ENCODE data around the gene ETV6. TPM values are rescaled to one million over a fixed set of nuclear protein-coding genes. Genes with fewer than 3 reads are reported as not detected.

The ETV6 gene
- total and polyA plus RNA-seq, 12 donors: 2.7 to 33.5 (median 15.2) TPM

DNA sequence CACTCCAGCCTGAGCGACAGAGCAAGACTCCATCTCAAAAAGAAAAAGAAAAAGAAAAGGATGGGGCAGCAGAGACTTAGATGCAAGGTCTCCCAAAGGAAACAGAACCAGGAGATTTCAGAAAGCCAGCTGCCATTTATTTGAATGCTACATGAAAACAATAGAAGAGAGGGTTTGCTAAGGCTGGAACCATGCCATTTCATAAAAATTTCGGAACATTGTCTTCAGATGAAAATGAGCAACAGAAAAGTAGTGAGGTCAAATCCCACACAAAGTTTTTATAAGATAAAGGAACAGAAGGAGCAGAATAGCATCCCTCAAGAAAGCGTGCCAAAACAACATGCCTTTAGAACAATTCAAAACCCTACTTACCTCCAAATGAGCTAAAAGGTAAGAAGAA, 175.3 kb downstream of the ETV6 start:
- H3K4me3 ChIP-seq: no peak overlapping the region
- H3K27ac ChIP-seq: peak overlapping the region in 1 of 10 donors; percentile 18
- peaks cover 0 to 32% (median 0%) of the 10 kb centered on the region in 9 donors for H3K36me3 ChIP-seq
- H3K4me1 ChIP-seq: peaks cover 6 to 73% (median 39%) of the 10 kb centered on the region in 9 donors
- TF ChIP-seq, protein P1, sequence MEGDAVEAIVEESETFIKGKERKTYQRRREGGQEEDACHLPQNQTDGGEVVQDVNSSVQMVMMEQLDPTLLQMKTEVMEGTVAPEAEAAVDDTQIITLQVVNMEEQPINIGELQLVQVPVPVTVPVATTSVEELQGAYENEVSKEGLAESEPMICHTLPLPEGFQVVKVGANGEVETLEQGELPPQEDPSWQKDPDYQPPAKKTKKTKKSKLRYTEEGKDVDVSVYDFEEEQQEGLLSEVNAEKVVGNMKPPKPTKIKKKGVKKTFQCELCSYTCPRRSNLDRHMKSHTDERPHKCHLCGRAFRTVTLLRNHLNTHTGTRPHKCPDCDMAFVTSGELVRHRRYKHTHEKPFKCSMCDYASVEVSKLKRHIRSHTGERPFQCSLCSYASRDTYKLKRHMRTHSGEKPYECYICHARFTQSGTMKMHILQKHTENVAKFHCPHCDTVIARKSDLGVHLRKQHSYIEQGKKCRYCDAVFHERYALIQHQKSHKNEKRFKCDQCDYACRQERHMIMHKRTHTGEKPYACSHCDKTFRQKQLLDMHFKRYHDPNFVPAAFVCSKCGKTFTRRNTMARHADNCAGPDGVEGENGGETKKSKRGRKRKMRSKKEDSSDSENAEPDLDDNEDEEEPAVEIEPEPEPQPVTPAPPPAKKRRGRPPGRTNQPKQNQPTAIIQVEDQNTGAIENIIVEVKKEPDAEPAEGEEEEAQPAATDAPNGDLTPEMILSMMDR (IDR thresholded peaks at IDR 0.05): no peak
- ATAC-seq (no peak), DNase-seq (no peak)
- H3K9me3 ChIP-seq: no peaks in the 10 kb centered on the region
- intact Hi-C loops (cut with DNase I): loop anchor here in 2 of 10 donors (5.0 to 10.0 kb wide), 2 partner anchors 38 to 60 kb away; no protein-coding TSS in a partner anchor
- 74 to 88% methylated on average over 3 of the region's 3 CpGs for WGBS, 2 donors
- H3K27me3 ChIP-seq: no peaks in the 10 kb centered on the region

DNA sequence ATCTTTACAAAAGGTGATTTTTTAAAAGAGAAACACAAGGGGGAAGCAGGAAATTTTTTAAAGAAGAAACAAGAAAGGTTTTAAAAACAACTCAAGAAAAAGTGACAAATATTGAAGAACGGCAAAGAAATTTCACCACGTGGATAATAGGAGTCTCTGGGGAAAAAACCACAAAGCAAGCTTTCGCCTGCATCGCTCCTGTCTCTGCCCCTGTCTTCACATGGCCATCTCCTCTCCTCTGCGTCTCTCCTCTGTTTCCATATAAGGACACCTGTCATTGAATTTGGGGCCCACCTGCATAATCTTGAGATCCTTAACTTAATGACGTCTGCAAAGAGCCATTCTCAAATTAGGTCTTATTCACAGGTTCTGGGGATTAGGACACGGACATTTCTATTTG, 175.8 kb downstream of the ETV6 start:
- DNase-seq (no peak), ATAC-seq (no peak)
- 77 to 80% methylated on average over 7 of the region's 7 CpGs for WGBS, 2 donors
- Histone ChIP-seq H3K4me3 (no peak overlapping the region), H3K9me3 (no peaks in the 10 kb centered on the region), H3K4me1 (peaks cover 11 to 79% (median 45%) of the 10 kb centered on the region in 9 donors), H3K27me3 (no peaks in the 10 kb centered on the region), H3K27ac (no peak overlapping the region), H3K36me3 (peaks cover 0 to 27% (median 0%) of the 10 kb centered on the region in 9 donors)
- TF ChIP-seq, protein P1 (IDR thresholded peaks at IDR 0.05): no peak
- intact Hi-C loops (cut with DNase I): loop anchor here in 2 of 10 donors (5.0 to 10.0 kb wide), 2 partner anchors 37 to 60 kb away; no protein-coding TSS in a partner anchor

DNA sequence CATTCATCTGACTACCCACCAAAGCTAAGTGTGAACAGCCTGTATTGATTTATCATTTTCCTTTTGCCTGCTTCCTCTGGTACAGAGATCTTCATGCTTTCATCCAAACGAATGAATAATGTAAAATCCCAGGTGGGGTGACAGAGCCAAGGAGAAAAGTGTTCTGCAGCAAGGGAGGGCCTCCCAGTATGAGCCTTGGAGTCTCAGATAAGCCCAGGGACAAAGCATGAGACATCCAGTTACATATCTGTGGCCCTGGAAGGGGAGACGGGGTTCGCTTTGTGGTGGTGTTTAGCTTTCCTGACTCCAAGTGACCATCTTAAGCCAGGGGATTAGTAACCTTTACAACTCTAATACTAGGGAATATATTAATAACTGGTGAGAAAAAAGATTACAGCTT, 177.1 kb downstream of the ETV6 start:
- no peak overlapping the region for H3K4me3 ChIP-seq
- H3K27me3 ChIP-seq: no peaks in the 10 kb centered on the region
- peaks cover 0 to 27% (median 0%) of the 10 kb centered on the region in 9 donors for H3K36me3 ChIP-seq
- H3K27ac ChIP-seq: peak overlapping the region in 1 of 10 donors; percentile 72
- intact Hi-C loops (cut with DNase I): loop anchor here in 2 of 10 donors (5.0 to 10.0 kb wide), 2 partner anchors 36 to 58 kb away; no protein-coding TSS in a partner anchor
- peaks cover 18 to 91% (median 52%) of the 10 kb centered on the region in 9 donors for H3K4me1 ChIP-seq
- ATAC-seq (no peak), DNase-seq (no peak)
- TF ChIP-seq, protein P1 (IDR thresholded peaks at IDR 0.05): no peak
- H3K9me3 ChIP-seq: no peaks in the 10 kb centered on the region
- 64 to 67% methylated on average over 3 of the region's 3 CpGs for WGBS, 2 donors

DNA sequence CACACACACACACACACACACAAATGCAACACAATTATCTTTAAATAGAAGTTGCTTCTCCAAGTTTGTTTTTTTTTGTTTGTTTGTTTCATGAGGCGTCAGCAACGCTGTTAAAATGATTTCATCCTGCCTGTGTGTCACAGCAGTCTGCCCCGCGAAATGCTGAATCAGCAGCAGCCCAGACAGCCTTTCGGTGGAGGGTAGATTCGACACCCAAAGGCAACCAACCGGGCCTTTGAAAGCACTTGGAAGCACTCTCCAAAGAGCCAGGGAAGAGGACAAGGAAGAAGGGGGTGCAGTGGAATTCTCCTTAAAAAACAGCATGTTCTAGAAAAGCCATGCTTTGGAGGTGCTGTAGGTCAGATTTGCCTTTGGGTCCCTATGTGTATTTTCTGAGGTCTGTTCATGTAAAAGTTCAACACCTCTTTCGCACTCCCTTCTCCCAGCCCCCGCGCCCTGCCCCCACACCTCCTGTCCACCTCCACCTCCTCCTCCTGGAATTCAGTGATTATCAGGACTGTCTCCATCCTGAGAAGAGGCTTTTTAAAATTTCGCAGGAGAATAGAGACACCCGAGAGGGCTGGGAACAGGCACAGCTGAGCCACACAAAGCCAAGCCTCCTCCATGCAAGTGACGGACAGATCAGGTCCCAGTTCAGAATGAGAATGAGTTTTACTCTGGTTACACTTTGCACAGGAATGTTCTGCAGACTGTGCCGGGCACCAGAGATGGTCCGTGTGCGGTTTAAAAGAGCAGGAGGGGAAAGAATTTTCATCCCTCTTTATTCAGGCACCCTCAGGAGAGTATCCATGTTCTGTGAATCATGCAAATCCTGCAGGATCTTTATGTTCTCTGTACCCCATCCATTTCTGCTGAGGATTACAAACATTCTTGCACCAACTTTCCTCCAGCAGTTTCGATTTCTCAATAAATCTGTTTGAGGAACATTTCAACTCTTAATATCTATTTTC, 177.9 kb downstream of the ETV6 start:
- Histone ChIP-seq H3K4me1 (peaks cover 23 to 91% (median 53%) of the 10 kb centered on the region in 9 donors), H3K36me3 (peaks cover 0 to 27% (median 0%) of the 10 kb centered on the region in 9 donors), H3K27me3 (no peaks in the 10 kb centered on the region), H3K27ac (peak overlapping the region in 4 of 10 donors; percentile 6 to 89 (median 48)), H3K4me3 (no peak overlapping the region), H3K9me3 (no peaks in the 10 kb centered on the region)
- intact Hi-C loops (cut with DNase I): loop anchor here in 2 of 10 donors (5.0 to 10.0 kb wide), 2 partner anchors 35 to 57 kb away; no protein-coding TSS in a partner anchor
- ATAC-seq (peak in 2 of 8 donors; percentile 28 to 36), DNase-seq (no peak)
- TF ChIP-seq, protein P1 (IDR thresholded peaks at IDR 0.05): no peak
- 63% methylated on average over 17 of the region's 17 CpGs for WGBS, 2 donors
